Pancreas (tissue), 10 donors: Measurements from ENCODE around the gene KCNK3. TPM values are rescaled to one million over a fixed set of nuclear protein-coding genes. Genes with fewer than 3 reads are reported as not detected.
A peak's percentile ranks its signal among the peaks of the same experiment; 100 is the strongest.

Experiments used
- ATAC-seq, 4 donors: fragments of 200-7000 bp; cut with Tn5 transposase; one replicate each; pipeline versions ENCODE4 v1.8.0 to v1.9.1; 2020; ENCODE audit warnings: mild to moderate bottlenecking in 4 of 4, moderate library complexity in 4 of 4
- DNase-seq, 6 donors: peaks; one replicate each; pipeline ENCODE4 v3.0.0-alpha.2; 2020
- FAIRE-seq: peaks from 2 replicates; lab custom pipeline; 2012; peaks lifted over from hg19 to GRCh38; lab: Jason Lieb, UNC
- H3K27ac ChIP-seq, 4 donors: fragments of 200-600 bp; sonication (generic); 1 replicate in 3 of 4; 2 replicates in 1 of 4; pipeline versions ENCODE4 v1.5.0 to v1.8.0; 2020
- H3K27me3 ChIP-seq, 4 donors: fragments of 200-600 bp; one replicate each; pipeline ENCODE4 v1.8.0; 2021
- H3K36me3 ChIP-seq, 3 donors: fragments of 200-600 bp; sonication (generic) in 1 of 3; one replicate each; pipeline versions ENCODE4 v1.5.0 to v1.8.0; 2020 to 2021
- H3K4me1 ChIP-seq, 3 donors: fragments of 200-600 bp; one replicate each; pipeline ENCODE4 v1.8.0; 2021
- H3K4me3 ChIP-seq, 4 donors: fragments of 200-600 bp; sonication (generic) in 2 of 4; one replicate each; pipeline versions ENCODE4 v1.5.0 to v1.8.0; 2020 to 2021
- H3K9me3 ChIP-seq, 4 donors: fragments of 200-600 bp; one replicate each; pipeline ENCODE4 v1.8.0; 2021
- CTCF ChIP-seq, 4 donors: fragments of 200-600 bp; sonication (generic) in 3 of 4; IDR thresholded peaks; one replicate each; pipeline versions ENCODE4 v1.5.0 to v1.8.0; 2021; ENCODE audit warnings: antibody characterized with exemption in 4 of 4
- WGBS, 2 donors: extraction: QIAGEN DNeasy Blood & Tissue Kit; methylation state at CpG; one replicate each; pipeline ENCODE4 v1.1.7; 2013; 5-methylcytosine and 5-hydroxymethylcytosine counted together
- intact Hi-C, 3 donors: fragments of 100-400 bp; cut with DNase I; formaldehyde crosslinking; loops; one replicate each; pipeline versions ENCODE4 v1.11.1 to v1.14.2; 2022
- polyA plus RNA-seq, 2 donors: library from polyadenylated mRNA; stranded (reverse); fragments of 200-250 nt; gene quantifications; one replicate each; pipeline ENCODE4 v1.2.3, GENCODE V29; 2013
- total RNA-seq, 6 donors: library from RNA; stranded (reverse); fragmentation: NEBNext Ultra II Directional in 4 of 6; extraction: Animal tissue kit (Norgen Biotek cat#: 25700) in 4 of 6; gene quantifications; one replicate each; pipeline versions ENCODE4 v1.2.1 to v1.2.4, GENCODE V29; 2021 to 2023
- donor health status: healthy with polysubstance abuse.
- donor health status: DM: no; HTN: no; CAD: no; lungs with moderate emphysema.
- donor health status: DM: no; HTN: no; CAD: no.
- donor health status: control.
- donor health status: control.
- donor health status: Bipolar disorder and iron deficiency.
- donor health status: DM: yes; HTN: yes; CAD: no.
- donor health status: DM: no; HTN: no; CAD: no.
- donor health status: DM: no; HTN: no; CAD: no.
- donor health status: DM: yes; HTN: yes; CAD: no.

The KCNK3 gene
- total and polyA plus RNA-seq, 8 donors: 7.5 to 46.4 (median 30.2) TPM

- H3K27ac ChIP-seq: peak overlapping the region; percentile 64 to 79 (median 74)
- FAIRE-seq: no peak
- intact Hi-C loops: no loop called here
- 7 to 9% methylated on average over 3 of the region's 3 CpGs for WGBS, 2 donors
- no peak for TF ChIP-seq CTCF (IDR thresholded peaks at IDR 0.05)
- H3K36me3 ChIP-seq: no peaks in the 10 kb centered on the region
- peak overlapping the region; percentile 48 to 92 (median 85) for H3K4me3 ChIP-seq
- H3K4me1 ChIP-seq: peaks cover 0 to 10% (median 0%) of the 10 kb centered on the region in 3 donors
- DNase-seq: no peak
- ATAC-seq: peak in 1 of 4 donors; percentile 8
- H3K27me3 ChIP-seq: no peaks in the 10 kb centered on the region
- no peaks in the 10 kb centered on the region for H3K9me3 ChIP-seq
Measured at GRCh38 chr2:26764906-26765305, 72.4 kb downstream of the KCNK3 start.

DNA sequence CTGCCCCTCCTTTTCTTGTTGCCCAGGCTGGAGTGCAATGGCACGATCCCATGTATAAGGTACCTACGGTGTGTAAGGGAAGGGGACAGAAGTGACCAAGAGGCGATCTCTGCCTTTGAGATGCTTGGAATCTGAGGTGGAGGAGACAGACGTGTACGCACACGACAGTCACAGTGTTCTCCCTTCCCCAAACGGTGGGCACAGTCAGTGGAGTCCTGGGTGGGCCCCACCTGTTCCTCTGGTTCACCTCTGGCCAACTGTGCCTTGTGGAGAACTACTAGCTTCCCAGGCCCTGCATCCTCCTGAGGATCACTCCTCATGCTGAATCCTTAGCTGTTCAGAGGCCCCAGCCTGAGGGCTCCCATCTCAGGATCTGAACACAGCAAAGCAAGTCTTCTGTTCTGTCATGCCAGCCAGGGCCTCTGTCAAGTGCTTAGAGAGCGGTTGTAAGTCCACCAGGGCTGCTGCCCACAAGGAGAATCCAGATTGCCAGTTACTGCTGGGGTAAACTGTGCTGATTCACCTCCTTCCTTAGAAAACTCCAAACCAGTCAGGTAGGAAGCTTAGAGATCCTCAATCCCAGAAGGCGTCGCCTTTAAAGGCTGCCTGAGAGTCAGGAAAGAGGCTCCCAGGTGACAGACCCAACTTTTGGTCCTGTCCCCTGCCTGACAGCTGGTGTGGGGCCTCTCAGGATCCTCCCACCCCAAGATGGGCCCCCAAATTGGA, 73.1 kb downstream of the KCNK3 start:
- TF ChIP-seq CTCF (IDR thresholded peaks at IDR 0.05): no peak
- intact Hi-C loops: no loop called here
- ATAC-seq (no peak), FAIRE-seq (no peak), DNase-seq (no peak)
- Histone ChIP-seq H3K4me3 (peak overlapping the region in 1 of 4 donors; percentile 80), H3K9me3 (no peaks in the 10 kb centered on the region), H3K4me1 (peaks cover 0 to 13% (median 0%) of the 10 kb centered on the region in 3 donors), H3K27ac (no peak overlapping the region), H3K36me3 (no peaks in the 10 kb centered on the region), H3K27me3 (no peaks in the 10 kb centered on the region)
- WGBS, 2 donors: 83 to 91% methylated on average over 10 of the region's 10 CpGs

DNA sequence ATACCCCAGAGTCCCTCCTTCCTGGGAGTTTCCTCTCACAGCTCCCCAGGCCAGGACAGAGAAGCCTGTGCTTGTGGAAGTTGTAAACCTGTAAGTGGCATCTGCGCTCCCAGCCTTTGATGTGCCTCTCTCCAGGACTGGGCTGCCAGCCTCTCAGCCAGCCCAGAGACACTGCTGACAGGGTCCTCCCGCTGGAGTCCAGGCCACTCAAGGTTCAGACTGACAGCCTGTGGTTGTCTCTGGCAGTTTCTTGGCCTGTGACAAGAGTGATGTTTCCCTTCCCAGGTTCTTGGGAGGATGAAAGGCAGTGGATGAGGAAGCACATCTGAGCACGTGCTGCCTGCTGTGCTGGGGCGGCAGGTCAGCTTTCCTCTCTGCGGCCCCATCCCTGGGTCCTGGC, 74.6 kb downstream of the KCNK3 start:
- no peak overlapping the region for H3K27ac ChIP-seq
- no peaks in the 10 kb centered on the region for H3K9me3 ChIP-seq
- no peak for DNase-seq
- 70 to 75% methylated on average over 5 of the region's 5 CpGs for WGBS, 2 donors
- intact Hi-C loops: no loop called here
- TF ChIP-seq CTCF (IDR thresholded peaks at IDR 0.05): no peak
- no peaks in the 10 kb centered on the region for H3K36me3 ChIP-seq
- H3K4me3 ChIP-seq: no peak overlapping the region
- ATAC-seq: no peak
- no peak for FAIRE-seq
- no peaks in the 10 kb centered on the region for H3K27me3 ChIP-seq
- peaks cover 10 to 28% (median 14%) of the 10 kb centered on the region in 3 donors for H3K4me1 ChIP-seq

DNA sequence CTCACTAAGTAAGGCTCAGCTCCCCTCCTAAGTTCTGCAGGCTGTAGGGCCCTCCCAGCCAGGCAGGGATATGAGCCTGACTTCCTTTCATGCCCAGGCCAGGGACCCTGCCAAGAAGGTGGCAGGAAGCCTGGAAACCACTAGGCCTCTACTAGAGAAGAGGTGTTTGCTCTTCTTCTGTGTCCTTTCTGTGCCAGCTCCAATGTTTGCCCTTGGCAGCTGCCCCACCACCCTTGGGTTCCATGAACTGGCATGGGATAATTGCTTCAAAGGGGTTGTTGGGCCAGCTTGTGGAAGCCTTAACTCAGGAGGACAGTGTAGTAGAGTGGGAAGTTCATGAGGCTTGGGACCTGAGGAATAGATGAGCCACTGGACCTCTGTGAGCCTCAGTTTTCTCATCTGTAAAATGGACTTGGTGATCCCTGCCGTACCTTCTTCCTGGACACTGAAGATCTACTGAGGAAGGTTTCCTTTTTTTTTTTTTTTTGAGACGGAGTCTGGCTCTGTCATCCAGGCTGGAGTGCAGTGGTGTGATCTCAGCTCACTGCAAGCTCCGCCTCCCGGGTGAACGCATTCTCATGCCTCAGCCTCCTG, 75.5 kb downstream of the KCNK3 start:
- H3K4me1 ChIP-seq: peaks cover 19 to 34% (median 22%) of the 10 kb centered on the region in 3 donors
- intact Hi-C loops: no loop called here
- ATAC-seq (no peak), DNase-seq (no peak), FAIRE-seq (no peak)
- no peaks in the 10 kb centered on the region for H3K27me3 ChIP-seq
- no peak for TF ChIP-seq CTCF (IDR thresholded peaks at IDR 0.05)
- no peaks in the 10 kb centered on the region for H3K9me3 ChIP-seq
- 96 to 97% methylated on average over 5 of the region's 5 CpGs for WGBS, 2 donors
- H3K4me3 ChIP-seq: no peak overlapping the region
- no peak overlapping the region for H3K27ac ChIP-seq
- no peaks in the 10 kb centered on the region for H3K36me3 ChIP-seq

DNA sequence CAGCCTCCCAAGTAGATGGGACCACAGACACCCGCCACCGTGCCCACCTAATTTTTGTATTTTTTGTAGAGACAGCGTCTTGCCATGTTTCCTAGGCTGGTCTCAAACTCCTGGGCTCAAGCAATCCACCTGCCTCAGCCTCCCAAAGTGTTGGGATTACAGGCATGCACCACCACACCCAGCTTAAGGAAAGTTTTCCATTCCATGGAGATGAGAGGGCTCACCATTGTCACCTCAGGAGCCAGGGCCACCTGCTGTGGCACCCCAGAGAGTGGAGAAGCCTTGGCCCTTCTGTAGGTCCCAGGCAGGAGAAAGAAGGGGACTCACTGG, 76.2 kb downstream of the KCNK3 start:
- no peak for FAIRE-seq
- H3K36me3 ChIP-seq: no peaks in the 10 kb centered on the region
- no peak for ATAC-seq
- no peak for TF ChIP-seq CTCF (IDR thresholded peaks at IDR 0.05)
- no peaks in the 10 kb centered on the region for H3K27me3 ChIP-seq
- peak overlapping the region in 2 of 4 donors; percentile 22 to 38 for H3K27ac ChIP-seq
- no peak for DNase-seq
- no peak overlapping the region for H3K4me3 ChIP-seq
- H3K9me3 ChIP-seq: no peaks in the 10 kb centered on the region
- H3K4me1 ChIP-seq: peaks cover 19 to 34% (median 23%) of the 10 kb centered on the region in 3 donors
- 99 to 100% methylated on average over 3 of the region's 3 CpGs for WGBS, 2 donors
- intact Hi-C loops: no loop called here
